ENCODE measurements around the gene ACSL6.

DNA sequence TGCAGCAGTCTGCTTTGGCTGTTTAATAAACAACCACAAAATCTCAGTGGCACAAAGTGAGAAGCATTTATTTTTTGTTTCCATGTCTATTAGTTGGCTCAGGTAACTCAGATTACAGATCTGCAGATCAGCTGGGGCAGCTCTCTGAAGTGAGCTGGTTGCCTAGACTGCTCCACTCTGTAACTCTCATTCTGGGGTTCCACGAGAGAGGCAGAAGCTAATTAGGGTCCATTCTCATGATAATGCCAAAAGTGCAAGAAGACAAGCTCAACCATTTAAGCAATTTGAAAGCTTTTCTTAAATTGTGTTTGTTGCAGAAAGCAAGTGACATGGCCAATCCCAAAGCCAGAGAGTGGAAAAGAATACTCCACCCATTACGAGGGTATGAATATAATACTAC, 79.2 kb downstream of the ACSL6 start:
- TF ChIP-seq, protein P1, sequence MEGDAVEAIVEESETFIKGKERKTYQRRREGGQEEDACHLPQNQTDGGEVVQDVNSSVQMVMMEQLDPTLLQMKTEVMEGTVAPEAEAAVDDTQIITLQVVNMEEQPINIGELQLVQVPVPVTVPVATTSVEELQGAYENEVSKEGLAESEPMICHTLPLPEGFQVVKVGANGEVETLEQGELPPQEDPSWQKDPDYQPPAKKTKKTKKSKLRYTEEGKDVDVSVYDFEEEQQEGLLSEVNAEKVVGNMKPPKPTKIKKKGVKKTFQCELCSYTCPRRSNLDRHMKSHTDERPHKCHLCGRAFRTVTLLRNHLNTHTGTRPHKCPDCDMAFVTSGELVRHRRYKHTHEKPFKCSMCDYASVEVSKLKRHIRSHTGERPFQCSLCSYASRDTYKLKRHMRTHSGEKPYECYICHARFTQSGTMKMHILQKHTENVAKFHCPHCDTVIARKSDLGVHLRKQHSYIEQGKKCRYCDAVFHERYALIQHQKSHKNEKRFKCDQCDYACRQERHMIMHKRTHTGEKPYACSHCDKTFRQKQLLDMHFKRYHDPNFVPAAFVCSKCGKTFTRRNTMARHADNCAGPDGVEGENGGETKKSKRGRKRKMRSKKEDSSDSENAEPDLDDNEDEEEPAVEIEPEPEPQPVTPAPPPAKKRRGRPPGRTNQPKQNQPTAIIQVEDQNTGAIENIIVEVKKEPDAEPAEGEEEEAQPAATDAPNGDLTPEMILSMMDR (IDR thresholded peaks at IDR 0.05) = no peak
- TF ChIP-seq EZH2 (IDR thresholded peaks at IDR 0.05) = no peak
- TF ChIP-seq EZH2phosphoT487 (IDR thresholded peaks at IDR 0.05) = no peak

Data from neural progenitor cell (in vitro differentiated cells).